Activated naive CD4-positive, alpha-beta T cell treated with anti-CD3 and anti-CD28 coated beads, Interleukin-2, amount 10 ng/mL, durations not matched to agents 7 days and 5 days (primary cell): Measurements from ENCODE around the gene KRTAP21-1.
"Not testable (repeated sequence)": the region's sequence is repeated elsewhere in the genome, so short reads cannot be mapped to it uniquely, and the experiment has no call there.

ENCODE experiments used
- CTCF ChIA-PET: fragments of 350-600 bp; sonication (Branson Sonifier 250); formaldehyde crosslinking; loops from one replicate; lab custom pipeline; 2021; ENCODE audit warnings: antibody characterized with exemption; lab: Charles Lee
- DNase-seq: peaks from one replicate; pipeline ENCODE4 v3.0.0-alpha.2; 2020
- H3K27ac Mint-ChIP-seq: one replicate; pipeline ENCODE4 v1.8.0; 2021; ENCODE audit warnings: mild to moderate bottlenecking, moderate library complexity, mixed read lengths
- H3K27me3 Mint-ChIP-seq: one replicate; pipeline ENCODE4 v1.8.0; 2021; ENCODE audit warnings: mild to moderate bottlenecking, mixed read lengths
- H3K36me3 Mint-ChIP-seq: one replicate; pipeline ENCODE4 v1.8.0; 2021; ENCODE audit warnings: mixed read lengths
- H3K4me1 Mint-ChIP-seq: one replicate; pipeline ENCODE4 v1.8.0; 2021; ENCODE audit warnings: mixed read lengths
- H3K4me3 Mint-ChIP-seq: one replicate; pipeline ENCODE4 v1.8.0; 2021; ENCODE audit warnings: mild to moderate bottlenecking, moderate library complexity, mixed read lengths
- H3K9me3 Mint-ChIP-seq: one replicate; pipeline ENCODE4 v1.8.0; 2021; ENCODE audit warnings: mixed read lengths

The KRTAP21-1 gene

DNA sequence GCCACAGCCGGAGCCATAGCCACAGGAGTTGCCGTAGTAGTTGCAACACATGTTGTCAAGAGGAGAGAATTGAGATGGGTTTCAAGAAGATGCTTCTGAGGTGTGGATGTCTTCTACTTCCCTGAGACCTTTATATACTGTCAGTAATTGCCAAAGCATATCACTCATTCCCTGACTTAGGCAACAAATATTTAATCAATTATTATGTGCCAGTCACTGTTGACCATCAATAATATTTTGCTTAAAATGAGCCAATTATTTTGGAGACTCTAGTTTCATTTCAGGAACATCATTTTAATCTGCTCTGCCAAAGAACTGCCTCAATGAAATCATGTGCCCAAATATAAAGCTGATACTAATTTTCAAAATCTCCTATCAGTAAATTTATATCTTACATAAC lies at the start of gene KRTAP21-1:
TSS of gene KRTAP21-1 (minus strand) at position 101 of the 400 bp plus-strand sequence. CDS start at position 51, 50 bp downstream.
- H3K9me3 Mint-ChIP-seq, H3K27ac Mint-ChIP-seq, H3K4me1 Mint-ChIP-seq, H3K27me3 Mint-ChIP-seq, H3K4me3 Mint-ChIP-seq, CTCF ChIA-PET, H3K36me3 Mint-ChIP-seq, DNase-seq: not testable (repeated sequence)

GRCh38 chr21:30800605-30801004 lies 45.4 kb upstream of the KRTAP21-1 start:
- Mint-ChIP-seq H3K27ac (no peak overlapping the region), H3K27me3 (no peaks in the 10 kb centered on the region), H3K4me3 (no peak overlapping the region), H3K9me3 (no peaks in the 10 kb centered on the region), H3K4me1 (no peaks in the 10 kb centered on the region), H3K36me3 (no peaks in the 10 kb centered on the region)
- CTCF ChIA-PET = no interaction called here
- no peak for DNase-seq

GRCh38 chr21:30793581-30794314 lies 38.5 kb upstream of the KRTAP21-1 start:
- Mint-ChIP-seq H3K27me3 (peaks cover 4% of the 10 kb centered on the region), H3K9me3 (no peaks in the 10 kb centered on the region), H3K27ac (no peak overlapping the region), H3K4me3 (no peak overlapping the region), H3K4me1 (no peaks in the 10 kb centered on the region), H3K36me3 (no peaks in the 10 kb centered on the region)
- no peak for DNase-seq
- CTCF ChIA-PET = no interaction called here

- H3K9me3 Mint-ChIP-seq = no peaks in the 10 kb centered on the region
- no peak overlapping the region for H3K4me3 Mint-ChIP-seq
- no peaks in the 10 kb centered on the region for H3K4me1 Mint-ChIP-seq
- CTCF ChIA-PET = no interaction called here
- no peak for DNase-seq
- H3K36me3 Mint-ChIP-seq = no peaks in the 10 kb centered on the region
- no peaks in the 10 kb centered on the region for H3K27me3 Mint-ChIP-seq
- H3K27ac Mint-ChIP-seq = no peak overlapping the region
Observed at GRCh38 chr21:30779249-30779648, 24.0 kb upstream of the KRTAP21-1 start.

- Mint-ChIP-seq H3K4me1 (no peaks in the 10 kb centered on the region), H3K4me3 (no peak overlapping the region), H3K27ac (no peak overlapping the region), H3K9me3 (peaks cover 2% of the 10 kb centered on the region), H3K36me3 (no peaks in the 10 kb centered on the region), H3K27me3 (peaks cover 3% of the 10 kb centered on the region)
- CTCF ChIA-PET = no interaction called here
- DNase-seq = no peak
Observed at GRCh38 chr21:30769724-30770431, 14.7 kb upstream of the KRTAP21-1 start.

DNA sequence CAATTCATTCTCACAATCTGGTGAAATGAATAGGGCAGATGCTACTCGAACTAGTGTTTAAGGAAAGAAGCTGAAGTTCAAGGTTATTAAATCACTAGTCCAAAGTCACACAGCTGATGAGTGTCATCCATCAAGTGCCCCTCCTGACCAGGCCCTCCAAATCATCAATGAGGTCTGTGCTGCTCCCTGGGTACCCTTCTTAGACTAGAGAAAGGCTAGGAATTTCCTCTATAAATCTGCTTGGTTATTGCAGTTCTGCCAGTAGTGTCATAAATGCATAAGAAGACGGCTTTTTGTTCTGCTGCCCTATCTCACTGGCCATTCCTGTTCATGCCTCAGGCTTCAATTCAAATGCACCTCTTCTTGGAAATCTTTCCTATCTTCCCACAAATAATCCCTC lies 5.5 kb upstream of the KRTAP21-1 start:
- Mint-ChIP-seq H3K27me3 (no peaks in the 10 kb centered on the region), H3K9me3 (no peaks in the 10 kb centered on the region), H3K4me3 (no peak overlapping the region), H3K27ac (no peak overlapping the region), H3K4me1 (no peaks in the 10 kb centered on the region), H3K36me3 (no peaks in the 10 kb centered on the region)
- no peak for DNase-seq
- CTCF ChIA-PET = no interaction called here

DNA sequence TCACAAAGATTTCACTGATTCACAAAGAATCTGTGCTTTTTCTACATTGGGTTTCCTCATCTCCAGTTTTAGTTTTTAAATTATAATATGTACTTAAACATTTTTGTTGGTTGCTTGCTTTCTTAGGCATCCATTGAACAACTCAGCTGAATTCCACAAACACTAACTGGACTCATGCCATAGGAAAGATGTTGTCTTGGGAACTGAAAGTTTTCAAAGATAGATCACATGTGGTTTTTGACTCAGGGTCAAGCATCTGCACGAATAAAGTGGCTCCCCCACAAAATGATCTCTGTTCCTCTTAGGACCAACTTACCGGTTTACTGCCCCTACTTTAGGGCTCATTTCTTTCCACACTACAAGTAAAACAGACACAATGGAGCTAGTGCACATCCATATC lies 3.1 kb upstream of the KRTAP21-1 start:
- no peaks in the 10 kb centered on the region for H3K36me3 Mint-ChIP-seq
- H3K4me1 Mint-ChIP-seq = no peaks in the 10 kb centered on the region
- CTCF ChIA-PET = no interaction called here
- no peaks in the 10 kb centered on the region for H3K27me3 Mint-ChIP-seq
- H3K27ac Mint-ChIP-seq = no peak overlapping the region
- H3K9me3 Mint-ChIP-seq = peaks cover 1% of the 10 kb centered on the region
- DNase-seq = no peak
- no peak overlapping the region for H3K4me3 Mint-ChIP-seq

DNA sequence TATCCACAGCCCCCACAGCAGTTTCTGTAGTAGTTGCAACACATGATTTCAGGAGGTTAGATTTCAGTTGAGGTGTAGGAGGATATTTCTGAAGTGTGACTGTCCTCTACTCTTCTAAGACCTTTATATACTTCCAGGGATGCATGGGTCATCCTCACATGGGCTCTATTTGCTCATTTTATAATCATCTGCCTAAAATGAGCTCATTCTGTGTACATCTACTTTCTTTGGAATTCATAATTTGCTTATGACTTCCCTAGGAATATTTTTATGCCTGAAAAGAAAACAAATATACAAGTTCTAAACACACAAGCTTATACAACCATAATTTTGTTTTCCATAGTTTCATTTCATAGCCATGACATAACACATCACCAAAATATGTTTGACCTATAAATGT lies 8.1 kb downstream of the KRTAP21-1 start, which contains the start of gene KRTAP21-2:
TSS of gene KRTAP21-2 (minus strand) at position 101 of the 400 bp plus-strand sequence. CDS start at position 44, 57 bp downstream.
- DNase-seq = no peak
- Mint-ChIP-seq H3K4me3 (no peak within 1 kb of the TSS), H3K27ac (no peak within 1 kb of the TSS), H3K36me3 (no peaks in the 10 kb centered on the region), H3K4me1 (no peaks in the 10 kb centered on the region), H3K9me3 (no peaks in the 10 kb centered on the region), H3K27me3 (no peaks in the 10 kb centered on the region)
- CTCF ChIA-PET = no interaction called here

DNA sequence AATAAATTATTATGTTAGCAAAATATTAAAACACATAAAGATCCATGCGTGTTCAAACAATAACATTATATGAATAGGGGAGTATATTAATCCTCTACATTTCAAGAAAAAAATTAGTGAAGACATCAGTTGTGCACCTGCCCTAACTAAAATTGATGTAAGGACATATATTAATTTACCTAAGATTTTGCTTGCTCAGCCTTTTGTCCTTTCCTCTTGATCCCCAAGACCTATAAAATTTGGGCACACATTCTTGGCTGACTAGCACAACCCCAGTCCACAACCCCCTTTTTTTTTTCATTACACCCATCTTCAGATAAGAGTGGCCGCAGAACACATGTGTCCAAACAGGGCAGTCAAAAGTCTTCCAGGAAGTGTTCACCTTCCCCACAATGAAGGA lies 14.8 kb downstream of the KRTAP21-1 start:
- Mint-ChIP-seq H3K27ac (no peak overlapping the region), H3K9me3 (no peaks in the 10 kb centered on the region)
- CTCF ChIA-PET = no interaction called here

GRCh38 chr21:30733026-30733425 lies 22.2 kb downstream of the KRTAP21-1 start:
- Mint-ChIP-seq H3K27ac (no peak overlapping the region), H3K4me3 (no peak overlapping the region), H3K27me3 (no peaks in the 10 kb centered on the region), H3K4me1 (no peaks in the 10 kb centered on the region), H3K36me3 (no peaks in the 10 kb centered on the region), H3K9me3 (no peaks in the 10 kb centered on the region)
- CTCF ChIA-PET = no interaction called here
- no peak for DNase-seq

More for the DNA sequence above, 14.8 kb downstream of the KRTAP21-1 start:
- Mint-ChIP-seq H3K27me3 (no peaks in the 10 kb centered on the region), H3K4me1 (no peaks in the 10 kb centered on the region), H3K4me3 (no peak overlapping the region), H3K36me3 (no peaks in the 10 kb centered on the region)
- DNase-seq = no peak

- peaks cover 11% of the 10 kb centered on the region for H3K27me3 Mint-ChIP-seq
- H3K9me3 Mint-ChIP-seq = no peaks in the 10 kb centered on the region
- DNase-seq = no peak
- H3K4me3 Mint-ChIP-seq = no peak overlapping the region
- H3K27ac Mint-ChIP-seq = no peak overlapping the region
- CTCF ChIA-PET = no interaction called here
- H3K36me3 Mint-ChIP-seq = no peaks in the 10 kb centered on the region
- H3K4me1 Mint-ChIP-seq = no peaks in the 10 kb centered on the region
Observed at GRCh38 chr21:30726726-30727125, 28.5 kb downstream of the KRTAP21-1 start.

DNA sequence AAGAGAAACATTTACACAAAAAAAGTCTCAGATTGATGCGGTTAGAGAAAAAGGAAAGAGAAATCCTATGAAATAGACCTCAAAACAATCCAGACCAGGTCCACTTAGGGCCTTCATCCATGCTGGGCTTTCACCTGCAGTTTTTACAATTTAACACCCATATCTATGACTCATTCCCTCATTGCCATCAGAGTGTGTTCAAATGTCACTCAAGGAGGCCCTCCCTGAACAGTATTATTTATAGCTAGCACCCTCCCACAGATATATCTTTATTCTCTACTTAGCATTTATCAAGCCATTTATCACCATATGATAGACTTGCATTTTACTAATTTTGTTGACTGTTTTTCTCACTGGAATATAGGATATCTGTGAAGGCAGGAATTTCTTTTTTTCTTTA lies 35.8 kb downstream of the KRTAP21-1 start:
- H3K4me3 Mint-ChIP-seq = no peak overlapping the region
- no peak for DNase-seq
- CTCF ChIA-PET = no interaction called here
- H3K36me3 Mint-ChIP-seq = no peaks in the 10 kb centered on the region
- H3K27ac Mint-ChIP-seq = peak overlapping the region; percentile 12
- H3K9me3 Mint-ChIP-seq = no peaks in the 10 kb centered on the region
- peaks cover 15% of the 10 kb centered on the region for H3K4me1 Mint-ChIP-seq
- no peaks in the 10 kb centered on the region for H3K27me3 Mint-ChIP-seq

DNA sequence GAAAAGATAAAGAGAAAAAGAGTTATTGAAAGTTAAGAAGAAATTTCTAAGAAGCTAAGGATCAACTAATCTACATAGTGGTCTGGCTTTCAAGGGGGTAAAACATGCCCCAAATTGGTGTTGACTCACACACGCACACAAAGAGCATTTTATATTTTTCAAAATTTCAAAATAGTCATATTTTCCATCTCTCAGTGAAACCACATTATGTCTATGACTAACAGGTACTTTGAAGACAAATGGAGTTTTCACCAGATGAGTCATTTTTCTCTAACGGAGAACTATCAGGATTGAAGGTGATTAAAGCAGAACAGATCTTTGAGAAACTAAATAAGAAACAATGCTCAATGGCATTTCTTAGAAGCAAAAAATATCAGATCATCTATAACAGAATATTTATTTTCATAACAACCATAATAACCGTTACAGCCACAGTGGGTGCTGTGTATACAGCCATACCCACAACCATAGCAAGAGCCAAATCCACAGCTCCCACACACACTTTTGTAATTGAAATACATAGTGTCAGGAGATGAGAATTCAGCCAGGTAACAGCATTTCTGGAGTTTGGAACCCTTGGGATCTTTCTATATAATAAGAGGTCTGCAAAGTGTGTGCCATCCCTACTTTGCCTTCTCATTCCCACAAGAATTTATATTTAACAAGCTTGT lies 36.9 kb downstream of the KRTAP21-1 start, which contains the start of gene KRTAP21-3:
TSS of gene KRTAP21-3 (minus strand) at position 539 of the 671 bp plus-strand sequence. CDS start at position 521, 18 bp downstream.
- H3K36me3 Mint-ChIP-seq = no peaks in the 10 kb centered on the region
- H3K4me1 Mint-ChIP-seq = peaks cover 15% of the 10 kb centered on the region
- H3K4me3 Mint-ChIP-seq = no peak within 1 kb of the TSS
- H3K27me3 Mint-ChIP-seq = no peaks in the 10 kb centered on the region
- CTCF ChIA-PET = no interaction called here
- H3K27ac Mint-ChIP-seq = peak within 1 kb of the TSS; percentile 12
- peaks cover 2% of the 10 kb centered on the region for H3K9me3 Mint-ChIP-seq
- no peak for DNase-seq

- DNase-seq = no peak
- Mint-ChIP-seq H3K27ac (no peak overlapping the region), H3K4me1 (peaks cover 15% of the 10 kb centered on the region), H3K36me3 (no peaks in the 10 kb centered on the region), H3K4me3 (no peak overlapping the region), H3K9me3 (peaks cover 2% of the 10 kb centered on the region), H3K27me3 (no peaks in the 10 kb centered on the region)
- CTCF ChIA-PET = interaction anchor here (0.7 kb wide), 1 partner anchor 23 kb away, joined by 5 read pairs; no protein-coding TSS in a partner anchor
Observed at GRCh38 chr21:30717105-30717504, 38.1 kb downstream of the KRTAP21-1 start.
